Pulmonary artery endothelial cell (primary cell): ENCODE data around the gene JAK1. TPM values are rescaled to one million over a fixed set of nuclear protein-coding genes. Genes with fewer than 3 reads are reported as not detected.

Experiments used
- DNase-seq: peaks from one replicate; pipeline ENCODE4 v3.0.0-alpha.2; 2011; ENCODE audit warnings: low read depth, low spot score
- total RNA-seq: library from RNA; depleted of rRNA; stranded (reverse); fragments of >200 nt; gene quantifications from 2 replicates; pipeline ENCODE4 v1.2.3, GENCODE V29; 2014

Gene JAK1
- total RNA-seq, 1 donor from 2014 or later, result 173 TPM

GRCh38 chr1:64866689-64867088 lies 99.7 kb downstream of the JAK1 start:
- DNase-seq, result no peak

- no peak for DNase-seq
Measured at GRCh38 chr1:64865105-64865757, 101.1 kb downstream of the JAK1 start.

GRCh38 chr1:64864018-64864940 lies 102.1 kb downstream of the JAK1 start:
- peak; percentile 67 for DNase-seq

GRCh38 chr1:64861611-64862010 lies 104.7 kb downstream of the JAK1 start:
- DNase-seq, result no peak

- no peak for DNase-seq
Measured at GRCh38 chr1:64857347-64857746, 109.0 kb downstream of the JAK1 start.

- no peak for DNase-seq
Measured at GRCh38 chr1:64856553-64856952, 109.8 kb downstream of the JAK1 start.

- DNase-seq, result no peak
Measured at GRCh38 chr1:64855557-64855956, 110.8 kb downstream of the JAK1 start.

- no peak for DNase-seq
Measured at GRCh38 chr1:64854674-64855073, 111.7 kb downstream of the JAK1 start.

GRCh38 chr1:64851664-64852063 lies 114.7 kb downstream of the JAK1 start:
- DNase-seq, result peak; percentile 26

GRCh38 chr1:64850846-64851245 lies 115.5 kb downstream of the JAK1 start:
- no peak for DNase-seq

- DNase-seq, result no peak
Measured at GRCh38 chr1:64849942-64850341, 116.4 kb downstream of the JAK1 start.

GRCh38 chr1:64848803-64849202 lies 117.5 kb downstream of the JAK1 start:
- no peak for DNase-seq

GRCh38 chr1:64848136-64848535 lies 118.2 kb downstream of the JAK1 start:
- no peak for DNase-seq

GRCh38 chr1:64847666-64848065 lies 118.7 kb downstream of the JAK1 start:
- no peak for DNase-seq

- no peak for DNase-seq
Measured at GRCh38 chr1:64846573-64847430, 119.5 kb downstream of the JAK1 start.

GRCh38 chr1:64845831-64846425 lies 120.4 kb downstream of the JAK1 start:
- no peak for DNase-seq

- DNase-seq, result no peak
Measured at GRCh38 chr1:64844609-64845008, 121.7 kb downstream of the JAK1 start.

GRCh38 chr1:64844175-64844574 lies 122.2 kb downstream of the JAK1 start:
- DNase-seq, result no peak

GRCh38 chr1:64843675-64844074 lies 122.7 kb downstream of the JAK1 start:
- no peak for DNase-seq

- DNase-seq, result no peak
Measured at GRCh38 chr1:64842224-64842623, 124.1 kb downstream of the JAK1 start.

- no peak for DNase-seq
Measured at GRCh38 chr1:64841330-64842065, 124.9 kb downstream of the JAK1 start.
